ENCODE results near the gene CCDC51. TPM values are rescaled to one million over a fixed set of nuclear protein-coding genes. Genes with fewer than 3 reads are reported as not detected.

CCDC51 gene
- total and polyA plus RNA-seq, 2 of the 13 experiments (the other 11 are each of a cell fraction or from before 2014, with no cell fraction given), result 18.1 to 29.4 TPM

DNA sequence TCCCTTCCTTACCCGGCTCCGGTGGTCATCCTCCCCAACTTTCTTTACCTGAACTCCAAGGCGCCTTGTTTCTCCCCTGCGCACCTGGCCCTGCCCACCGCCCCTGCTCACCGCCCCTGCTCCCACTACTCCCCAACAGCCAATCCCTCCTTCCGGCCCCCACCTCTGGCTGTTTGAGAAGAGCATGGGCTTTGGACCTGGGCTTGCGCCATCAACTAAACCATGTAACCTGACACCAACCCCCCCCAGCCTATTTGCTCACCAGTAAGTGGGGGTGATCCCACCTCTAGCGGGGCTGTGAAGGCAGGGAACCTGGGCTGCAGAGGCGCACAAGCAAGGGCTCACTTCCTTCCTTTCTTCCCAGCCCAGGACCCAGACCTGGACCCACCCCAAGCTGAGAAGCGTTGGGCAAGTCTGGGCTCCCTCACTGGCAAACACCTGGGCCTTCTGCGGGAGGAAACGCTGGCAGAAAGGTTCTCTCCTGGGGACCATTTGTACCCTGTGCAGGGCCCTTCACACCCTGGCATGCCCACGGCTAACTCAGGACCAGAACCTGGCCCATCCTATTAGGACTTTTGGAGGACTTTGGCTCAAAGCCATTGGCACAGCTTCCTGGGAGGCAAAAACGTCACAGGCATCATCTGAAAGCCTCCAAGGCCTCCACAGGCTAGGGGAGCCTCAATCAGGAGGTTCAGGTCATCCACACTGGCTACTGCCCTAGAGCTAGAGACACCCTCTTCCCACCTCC, 9.8 kb downstream of the CCDC51 start, which contains the start of gene PLXNB1 (continued):
- TF ChIP-seq, protein P1, sequence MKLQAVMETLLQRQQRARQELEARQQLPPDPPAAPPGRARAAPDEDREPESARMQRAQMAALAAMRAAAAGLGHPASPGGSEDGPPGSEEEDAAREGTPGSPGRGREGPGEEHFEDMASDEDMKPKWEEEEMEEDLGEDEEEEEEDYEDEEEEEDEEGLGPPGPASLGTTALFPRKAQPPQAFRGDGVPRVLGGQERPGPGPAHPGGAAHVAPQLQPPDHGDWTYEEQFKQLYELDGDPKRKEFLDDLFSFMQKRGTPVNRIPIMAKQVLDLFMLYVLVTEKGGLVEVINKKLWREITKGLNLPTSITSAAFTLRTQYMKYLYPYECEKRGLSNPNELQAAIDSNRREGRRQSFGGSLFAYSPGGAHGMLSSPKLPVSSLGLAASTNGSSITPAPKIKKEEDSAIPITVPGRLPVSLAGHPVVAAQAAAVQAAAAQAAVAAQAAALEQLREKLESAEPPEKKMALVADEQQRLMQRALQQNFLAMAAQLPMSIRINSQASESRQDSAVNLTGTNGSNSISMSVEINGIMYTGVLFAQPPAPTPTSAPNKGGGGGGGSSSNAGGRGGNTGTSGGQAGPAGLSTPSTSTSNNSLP (IDR thresholded peaks at IDR 0.05; ENCODE audit: low read depth, low read length), result no peak; the same call in 1 of the 2 replicates
- TF ChIP-seq FOSL2 (CRISPR knock-in tag; IDR thresholded peaks at IDR 0.05), result peak; percentile 78
- TF ChIP-seq SRY (CRISPR knock-in tag; IDR thresholded peaks at IDR 0.05), result peak; percentile 77; the same call in 1 of the 2 replicates
- TF ChIP-seq ZNF20 (CRISPR knock-in tag; IDR thresholded peaks at IDR 0.05), result no peak
- TF ChIP-seq PTBP1 (IDR thresholded peaks at IDR 0.05; ENCODE audit: low read depth, low read length, poor library complexity, severe bottlenecking), result no peak
- TF ChIP-seq, protein P2, sequence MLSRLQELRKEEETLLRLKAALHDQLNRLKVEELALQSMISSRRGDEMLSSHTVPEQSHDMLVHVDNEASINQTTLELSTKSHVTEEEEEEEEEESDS (CRISPR knock-in tag; IDR thresholded peaks at IDR 0.05; ENCODE audit: borderline replicate concordance), result 0 out of 2 replicates have a peak, but pooled peaks have one; percentile 66
- no peak for TF ChIP-seq ZSCAN20 (CRISPR knock-in tag; IDR thresholded peaks at IDR 0.05; ENCODE audit: borderline replicate concordance)
- peak; percentile 92 for TF ChIP-seq SPEN (CRISPR knock-in tag; IDR thresholded peaks at IDR 0.05; ENCODE audit: low read depth)
- no peak for TF ChIP-seq DNMT1 (CRISPR knock-in tag; IDR thresholded peaks at IDR 0.05)
- TF ChIP-seq, protein P3, sequence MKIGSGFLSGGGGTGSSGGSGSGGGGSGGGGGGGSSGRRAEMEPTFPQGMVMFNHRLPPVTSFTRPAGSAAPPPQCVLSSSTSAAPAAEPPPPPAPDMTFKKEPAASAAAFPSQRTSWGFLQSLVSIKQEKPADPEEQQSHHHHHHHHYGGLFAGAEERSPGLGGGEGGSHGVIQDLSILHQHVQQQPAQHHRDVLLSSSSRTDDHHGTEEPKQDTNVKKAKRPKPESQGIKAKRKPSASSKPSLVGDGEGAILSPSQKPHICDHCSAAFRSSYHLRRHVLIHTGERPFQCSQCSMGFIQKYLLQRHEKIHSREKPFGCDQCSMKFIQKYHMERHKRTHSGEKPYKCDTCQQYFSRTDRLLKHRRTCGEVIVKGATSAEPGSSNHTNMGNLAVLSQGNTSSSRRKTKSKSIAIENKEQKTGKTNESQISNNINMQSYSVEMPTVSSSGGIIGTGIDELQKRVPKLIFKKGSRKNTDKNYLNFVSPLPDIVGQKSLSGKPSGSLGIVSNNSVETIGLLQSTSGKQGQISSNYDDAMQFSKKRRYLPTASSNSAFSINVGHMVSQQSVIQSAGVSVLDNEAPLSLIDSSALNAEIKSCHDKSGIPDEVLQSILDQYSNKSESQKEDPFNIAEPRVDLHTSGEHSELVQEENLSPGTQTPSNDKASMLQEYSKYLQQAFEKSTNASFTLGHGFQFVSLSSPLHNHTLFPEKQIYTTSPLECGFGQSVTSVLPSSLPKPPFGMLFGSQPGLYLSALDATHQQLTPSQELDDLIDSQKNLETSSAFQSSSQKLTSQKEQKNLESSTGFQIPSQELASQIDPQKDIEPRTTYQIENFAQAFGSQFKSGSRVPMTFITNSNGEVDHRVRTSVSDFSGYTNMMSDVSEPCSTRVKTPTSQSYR (CRISPR knock-in tag; IDR thresholded peaks at IDR 0.05; ENCODE audit: borderline replicate concordance), result peak; percentile 88
- TF ChIP-seq ATM (IDR thresholded peaks at IDR 0.05; ENCODE audit: borderline replicate concordance), result no peak
- peak; percentile 96 for TF ChIP-seq ZC3H13 (CRISPR knock-in tag; IDR thresholded peaks at IDR 0.05)
- no peak for TF ChIP-seq ZNF672 (CRISPR knock-in tag; IDR thresholded peaks at IDR 0.05)
- peak; percentile 49; the same call in 1 of the 2 replicates for TF ChIP-seq ARHGAP35 (CRISPR knock-in tag; IDR thresholded peaks at IDR 0.05; ENCODE audit: borderline replicate concordance)
- TF ChIP-seq ZNF235 (CRISPR knock-in tag; IDR thresholded peaks at IDR 0.05; ENCODE audit: borderline replicate concordance), result 0 out of 2 replicates have a peak, but pooled peaks have one; percentile 64
- TF ChIP-seq SIN3B (IDR thresholded peaks at IDR 0.05; ENCODE audit: low read length), result no peak
- TF ChIP-seq ZNF841 (CRISPR knock-in tag; IDR thresholded peaks at IDR 0.05; ENCODE audit: borderline replicate concordance), result 0 out of 2 replicates have a peak, but pooled peaks have one; percentile 81
- TF ChIP-seq, protein P4, sequence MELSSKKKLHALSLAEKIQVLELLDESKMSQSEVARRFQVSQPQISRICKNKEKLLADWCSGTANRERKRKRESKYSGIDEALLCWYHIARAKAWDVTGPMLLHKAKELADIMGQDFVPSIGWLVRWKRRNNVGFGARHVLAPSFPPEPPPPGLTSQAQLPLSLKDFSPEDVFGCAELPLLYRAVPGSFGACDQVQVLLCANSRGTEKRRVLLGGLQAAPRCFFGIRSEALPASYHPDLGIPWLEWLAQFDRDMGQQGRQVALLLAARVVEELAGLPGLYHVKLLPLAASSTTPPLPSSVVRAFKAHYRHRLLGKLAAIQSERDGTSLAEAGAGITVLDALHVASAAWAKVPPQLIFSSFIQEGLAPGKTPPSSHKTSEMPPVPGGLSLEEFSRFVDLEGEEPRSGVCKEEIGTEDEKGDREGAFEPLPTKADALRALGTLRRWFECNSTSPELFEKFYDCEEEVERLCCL (CRISPR knock-in tag; IDR thresholded peaks at IDR 0.05; ENCODE audit: borderline replicate concordance), result 0 out of 2 replicates have a peak, but pooled peaks have one; percentile 25
- peak; percentile 17; the same call in 1 of the 2 replicates for TF ChIP-seq ZNF850 (CRISPR knock-in tag; conservative IDR thresholded peaks at IDR 0.05)
- no peak for TF ChIP-seq RFX5 (IDR thresholded peaks at IDR 0.05; ENCODE audit: low read depth, low read length)
- TF ChIP-seq ESRRA (CRISPR knock-in tag; IDR thresholded peaks at IDR 0.05; ENCODE audit: low read depth), result peak; percentile 90
- TF ChIP-seq MYNN (CRISPR knock-in tag; IDR thresholded peaks at IDR 0.05; ENCODE audit: low read depth), result peak; percentile 60; the same call in 1 of the 2 replicates
- TF ChIP-seq MEIS1 (CRISPR knock-in tag; IDR thresholded peaks at IDR 0.05; ENCODE audit: borderline replicate concordance), result peak; percentile 83
- no peak for TF ChIP-seq ZNF282 (IDR thresholded peaks at IDR 0.05; ENCODE audit: partially characterized antibody)

All from HepG2 (cell line).